ENCODE results near the gene CACNG5.

CACNG5 gene

DNA sequence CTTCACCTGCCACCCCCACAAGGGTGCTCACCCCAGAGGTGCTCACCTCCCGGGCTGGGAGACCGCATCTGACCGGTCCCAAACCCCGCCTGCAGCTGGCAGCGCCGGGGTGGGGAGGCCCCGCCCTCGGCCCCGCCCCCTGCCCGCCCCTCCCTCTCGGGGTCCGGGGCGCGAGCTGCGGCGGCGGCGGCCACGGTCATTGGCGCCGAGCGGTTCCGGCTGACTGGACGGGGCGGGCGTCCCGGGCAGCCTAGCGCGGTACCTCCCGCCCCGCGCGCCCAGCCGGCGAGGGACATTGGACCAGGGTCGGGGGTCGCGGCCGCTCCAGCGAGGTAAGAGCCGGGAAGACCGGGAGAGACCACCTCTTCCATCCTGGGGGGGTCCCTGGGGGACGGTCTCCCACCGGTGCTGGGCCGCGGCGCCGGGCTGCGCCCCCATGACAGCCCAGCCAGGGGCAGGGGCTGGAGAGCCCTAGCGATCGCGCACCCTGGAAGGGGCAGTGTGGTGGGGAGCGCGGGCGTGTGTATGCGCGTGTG lies at the start of gene CACNG5:
Gene CACNG5, plus strand, starts transcription at position 199 of the 536 bp plus-strand sequence. CDS start 42,216 bp downstream, outside the sequence.
- no peak for DNase-seq (ENCODE audit: low read depth in 2 of 2)

DNA sequence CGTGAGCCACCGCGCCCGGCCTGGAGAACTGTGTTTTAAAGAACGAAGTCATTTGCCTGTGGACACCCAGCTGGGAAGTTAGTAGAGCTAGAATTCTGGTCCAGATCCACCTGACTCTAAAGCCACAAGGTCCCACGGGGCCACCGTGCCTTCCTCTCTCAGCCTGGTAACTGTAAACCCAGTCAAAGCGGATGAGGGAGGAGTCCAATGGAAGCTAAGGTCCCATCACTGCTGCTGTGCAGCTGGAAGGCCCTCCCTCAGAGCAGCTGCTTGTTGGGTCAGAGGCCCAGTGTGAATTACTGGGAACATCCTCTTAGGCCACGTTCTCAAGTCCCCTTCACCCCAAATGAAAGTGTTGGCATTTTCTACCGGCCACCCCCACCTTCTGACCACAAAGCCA lies 48.8 kb upstream of the CACNG5 start:
- DNase-seq (ENCODE audit: low read depth in 2 of 2) = no peak

GRCh38 chr17:66787914-66788313 lies 47.0 kb upstream of the CACNG5 start:
- DNase-seq (ENCODE audit: low read depth in 2 of 2) = no peak

DNA sequence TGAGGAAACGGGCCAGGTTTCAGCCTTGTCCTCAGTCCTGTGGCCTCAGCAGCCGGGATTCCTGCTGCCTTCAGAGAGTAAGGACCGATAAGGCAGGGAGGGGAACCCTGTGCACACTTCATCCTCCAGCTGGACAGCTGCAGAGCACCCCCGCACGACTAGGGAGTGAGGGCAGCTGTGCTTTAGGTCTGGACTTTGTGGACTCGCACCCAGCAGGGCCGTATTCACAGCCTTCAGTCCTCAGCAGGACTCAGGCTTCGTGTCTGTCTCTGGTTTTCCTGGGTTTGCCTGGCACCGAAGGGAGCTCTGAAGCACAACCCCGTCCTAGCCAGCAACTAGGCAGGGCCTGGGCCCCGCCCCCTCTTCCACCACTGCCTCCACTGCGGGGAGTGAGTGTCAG lies 45.8 kb upstream of the CACNG5 start:
- DNase-seq (ENCODE audit: low read depth in 2 of 2) = no peak

- DNase-seq (ENCODE audit: low read depth in 2 of 2) = no peak
These were observed 44.9 kb upstream of the CACNG5 start for GRCh38 chr17:66789961-66790437.

DNA sequence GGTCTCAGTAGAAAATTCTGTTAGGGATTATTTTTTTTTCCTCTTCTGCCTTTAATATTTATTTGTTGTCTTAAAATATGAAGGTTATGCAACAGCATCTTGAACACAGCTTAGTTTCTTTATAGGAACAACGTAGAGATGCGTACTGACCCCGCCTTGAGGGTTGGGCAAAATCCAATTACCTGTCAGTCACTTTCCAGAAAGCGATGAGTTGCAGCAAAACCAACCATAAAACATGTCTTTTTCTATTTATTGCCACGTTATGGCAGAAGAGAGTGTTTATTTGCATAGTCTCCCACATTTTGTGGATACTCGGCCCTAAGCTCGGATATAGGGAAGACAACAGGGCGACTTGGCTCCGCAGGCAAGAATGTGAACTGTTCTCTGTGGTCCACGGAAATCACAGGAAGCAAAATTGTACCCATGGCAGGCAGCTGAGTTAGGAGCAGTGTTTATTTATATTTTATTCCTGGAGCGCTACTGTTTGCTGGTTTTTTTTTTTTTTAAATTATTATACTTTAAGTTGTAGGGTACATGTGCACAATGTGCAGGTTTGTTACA lies 44.3 kb upstream of the CACNG5 start:
- no peak for DNase-seq (ENCODE audit: low read depth in 2 of 2)

DNA sequence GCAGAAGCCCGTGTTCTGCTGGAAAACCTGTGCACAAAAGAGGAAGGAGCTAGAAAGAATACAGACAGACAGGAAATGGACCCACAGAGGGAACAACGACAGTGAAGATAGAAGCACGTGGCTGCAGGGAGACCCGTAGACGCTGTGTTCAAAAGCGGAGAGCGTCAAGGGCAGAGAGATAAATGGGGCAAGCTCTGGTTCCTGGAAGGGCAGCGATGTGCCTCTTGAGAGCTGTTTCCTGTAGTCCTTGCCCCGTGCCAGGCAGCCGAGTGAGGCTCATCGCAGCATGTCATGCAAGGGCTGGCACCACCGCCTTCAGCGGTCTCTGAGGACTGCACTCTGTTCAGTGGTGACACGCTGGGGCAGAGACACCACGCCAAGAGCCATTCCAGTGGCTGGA lies 43.6 kb upstream of the CACNG5 start:
- DNase-seq (ENCODE audit: low read depth in 2 of 2) = no peak

GRCh38 chr17:66793814-66794213 lies 41.1 kb upstream of the CACNG5 start:
- no peak for DNase-seq (ENCODE audit: low read depth in 2 of 2)

- no peak for DNase-seq (ENCODE audit: low read depth in 2 of 2)
These were observed 39.4 kb upstream of the CACNG5 start for GRCh38 chr17:66795486-66795885.

DNA sequence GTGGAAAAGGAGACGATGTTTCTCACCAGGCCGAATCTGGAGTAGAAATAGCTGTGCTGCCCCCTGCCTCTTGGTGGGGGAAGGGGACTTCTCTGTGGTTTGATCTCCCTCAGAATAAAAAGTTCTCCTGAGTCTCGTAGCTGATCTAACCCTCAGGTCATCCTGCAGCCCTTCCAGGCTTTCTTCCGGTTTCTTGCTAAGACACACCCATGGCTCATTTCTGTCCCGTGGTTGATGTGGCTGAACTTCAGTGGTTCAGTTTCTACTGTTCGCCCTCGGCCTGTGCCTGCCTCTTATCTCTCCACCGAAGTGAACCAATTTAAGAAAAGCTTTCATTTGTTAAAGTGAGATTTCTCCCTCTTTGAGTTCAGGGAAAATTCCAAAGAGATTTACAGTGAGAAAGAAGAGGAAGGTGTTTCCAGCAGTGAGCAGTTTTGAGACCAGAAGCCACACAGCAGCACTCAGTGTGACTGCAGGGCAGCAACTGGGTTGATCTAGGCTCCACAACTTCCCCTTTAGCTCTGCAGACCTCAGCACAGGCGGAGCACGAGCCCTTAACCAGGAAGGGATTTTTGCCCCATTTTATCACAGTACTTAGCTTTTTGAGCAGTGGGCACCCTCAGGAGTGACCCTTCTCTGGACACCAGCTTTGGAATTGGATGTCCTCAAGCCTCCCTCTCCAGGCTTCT lies 34.9 kb upstream of the CACNG5 start:
- DNase-seq (ENCODE audit: low read depth in 2 of 2) = no peak

- DNase-seq (ENCODE audit: low read depth in 2 of 2) = no peak
These were observed 31.4 kb upstream of the CACNG5 start for GRCh38 chr17:66803474-66803951.

DNA sequence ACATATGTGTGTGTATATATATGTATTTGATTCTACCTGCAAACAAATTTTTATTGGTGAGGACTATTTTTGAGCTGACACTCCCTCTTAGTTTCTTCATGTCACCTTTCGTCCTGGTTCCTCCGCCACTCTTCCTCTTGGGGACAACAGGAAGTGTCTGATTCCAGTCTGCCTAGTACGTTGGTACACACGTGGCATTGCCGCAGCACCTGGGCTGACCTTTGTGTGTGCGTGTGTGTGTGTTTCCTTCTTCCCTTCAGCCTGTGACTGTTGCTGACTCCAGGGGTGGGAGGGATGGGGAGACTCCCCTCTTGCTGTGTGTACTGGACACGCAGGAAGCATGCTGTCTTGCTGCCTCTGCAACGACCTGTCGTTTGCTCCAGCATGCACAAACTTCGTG lies 29.4 kb upstream of the CACNG5 start:
- DNase-seq (ENCODE audit: low read depth in 2 of 2) = no peak

- no peak for DNase-seq (ENCODE audit: low read depth in 2 of 2)
These were observed 27.7 kb upstream of the CACNG5 start for GRCh38 chr17:66807182-66807581.

DNA sequence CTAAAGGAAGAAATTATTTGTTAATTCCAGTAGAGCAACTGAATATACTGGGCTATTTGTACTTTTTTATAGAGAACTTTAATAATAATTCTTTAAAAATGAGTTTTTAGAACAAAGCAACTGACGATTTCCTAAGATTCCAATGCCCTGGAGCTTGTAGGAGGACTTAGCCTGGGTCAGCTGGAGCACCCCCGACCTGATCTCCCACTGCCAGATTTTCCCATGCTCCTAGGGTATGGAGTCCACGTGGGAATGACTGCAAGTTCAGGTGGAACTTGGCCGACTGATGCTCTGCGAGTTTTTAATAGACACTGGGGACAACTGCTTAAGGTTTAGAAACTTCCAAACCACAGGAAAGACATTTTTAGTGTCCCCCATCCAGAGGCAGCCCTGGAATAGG lies 25.5 kb upstream of the CACNG5 start:
- DNase-seq (ENCODE audit: low read depth in 2 of 2) = no peak

DNA sequence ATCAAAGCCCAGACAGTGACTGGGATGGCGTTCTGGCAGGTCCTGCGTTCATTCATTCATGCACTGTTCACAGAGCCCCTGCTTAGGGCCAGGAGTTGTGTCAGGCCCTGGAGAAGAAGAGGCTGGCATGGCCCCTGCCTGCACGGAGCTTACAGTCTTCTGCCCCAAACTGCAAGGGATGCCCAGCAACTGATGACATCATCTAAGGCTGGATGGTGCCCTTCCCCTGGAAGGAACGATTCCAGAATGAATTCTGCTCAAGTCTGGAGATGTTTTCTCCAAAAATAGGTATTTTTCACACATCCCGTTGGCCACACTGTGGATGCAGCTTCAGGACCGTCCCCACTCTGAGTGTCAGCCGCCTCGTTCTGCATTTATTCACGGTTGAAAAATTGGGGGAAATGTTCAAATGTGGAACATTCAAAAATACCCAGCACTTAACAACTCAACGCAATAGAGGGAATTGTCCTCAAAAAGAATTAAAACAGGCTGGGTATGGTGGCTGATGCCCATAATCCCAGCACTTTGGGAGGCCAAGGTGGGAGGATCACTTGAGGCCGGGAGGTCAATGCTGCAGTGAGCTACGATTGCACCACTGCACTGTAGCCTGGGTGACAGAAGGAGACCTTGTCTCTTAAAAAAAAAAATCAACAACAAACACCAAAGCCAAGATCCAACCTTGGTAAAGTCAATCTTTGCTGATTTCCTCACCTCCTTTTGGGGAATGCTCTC lies 23.8 kb upstream of the CACNG5 start:
- DNase-seq (ENCODE audit: low read depth in 2 of 2) = no peak

DNA sequence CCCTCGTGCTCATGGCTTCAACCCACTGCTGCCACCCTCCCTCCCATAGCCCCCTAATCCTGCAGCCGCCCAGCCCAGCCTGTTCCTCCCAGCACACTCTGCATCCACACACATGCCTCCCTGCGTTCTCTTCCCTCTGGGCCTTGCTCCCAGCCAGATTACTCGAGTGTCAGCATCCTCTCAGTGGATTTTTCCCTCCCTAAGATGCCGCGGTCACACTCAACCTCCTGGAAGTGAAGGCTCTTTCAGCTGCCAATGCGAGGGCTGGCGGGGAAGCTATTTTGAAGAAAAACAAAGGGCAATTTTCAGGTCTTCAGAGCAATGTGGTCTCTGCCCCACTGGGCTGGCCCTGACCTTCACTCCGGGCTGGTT lies 23.2 kb upstream of the CACNG5 start:
- no peak for DNase-seq (ENCODE audit: low read depth in 2 of 2)

GRCh38 chr17:66812571-66812970 lies 22.3 kb upstream of the CACNG5 start:
- no peak for DNase-seq (ENCODE audit: low read depth in 2 of 2)

GRCh38 chr17:66813296-66813695 lies 21.6 kb upstream of the CACNG5 start:
- DNase-seq (ENCODE audit: low read depth in 2 of 2) = no peak

DNA sequence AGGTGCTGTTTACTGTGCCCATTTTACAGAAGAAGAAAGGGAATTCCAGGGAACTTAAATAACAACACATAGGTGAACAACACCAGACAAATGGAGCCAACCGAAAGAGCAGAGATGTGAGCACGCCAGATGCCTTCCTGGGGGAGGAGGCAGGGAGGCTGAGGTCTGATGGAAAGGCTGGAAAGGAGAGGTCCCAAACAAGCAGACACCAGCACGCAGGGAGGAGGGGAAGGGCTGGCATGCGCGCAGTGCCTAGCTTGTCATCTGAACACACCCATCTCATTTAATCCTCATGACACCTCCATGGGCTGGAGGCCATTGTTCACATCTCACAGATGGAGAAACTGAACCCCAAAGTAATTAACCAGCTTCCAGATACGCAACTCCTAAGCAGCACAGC lies 20.9 kb upstream of the CACNG5 start:
- DNase-seq (ENCODE audit: low read depth in 2 of 2) = no peak

DNA sequence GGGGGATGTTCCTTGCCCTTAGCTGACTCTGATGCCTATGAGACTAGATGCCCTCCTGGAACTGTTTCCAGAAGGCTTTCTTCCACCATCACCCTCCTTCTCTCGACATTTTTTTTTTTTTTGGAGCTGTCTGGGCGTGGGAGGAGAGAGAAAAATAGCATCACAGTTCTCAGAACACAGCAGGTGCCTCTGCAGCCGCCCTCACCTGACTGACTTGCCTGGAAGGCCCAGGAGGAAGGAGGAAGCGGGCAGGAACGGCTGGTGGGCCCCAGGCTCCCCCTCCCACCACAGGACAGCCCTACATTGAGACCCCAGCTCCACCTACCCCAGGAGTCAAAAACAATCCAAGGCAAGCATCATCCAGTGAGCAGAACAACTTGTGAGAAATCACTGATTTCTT lies 20.3 kb upstream of the CACNG5 start:
- no peak for DNase-seq (ENCODE audit: low read depth in 2 of 2)

DNA sequence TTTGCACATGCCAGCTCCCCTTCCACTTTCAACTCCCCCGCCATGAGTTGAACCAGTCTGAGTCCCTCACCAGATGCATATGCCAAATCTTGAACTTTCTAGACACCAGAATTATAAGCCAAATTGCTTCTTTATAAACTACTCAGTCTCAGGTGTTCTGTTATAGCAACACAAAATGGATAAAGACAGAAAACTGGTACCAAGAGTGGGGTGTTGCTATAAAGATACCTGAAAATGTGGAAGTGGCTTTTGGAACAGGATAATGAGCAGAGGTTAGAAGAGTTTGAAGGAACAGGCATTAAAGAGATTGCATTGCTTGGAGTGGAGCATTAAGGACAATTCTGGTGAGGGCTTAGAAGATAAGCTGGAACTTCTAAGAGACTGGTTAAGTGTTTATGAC lies 17.2 kb upstream of the CACNG5 start:
- DNase-seq (ENCODE audit: low read depth in 2 of 2) = no peak

- no peak for DNase-seq (ENCODE audit: low read depth in 2 of 2)
These were observed 15.5 kb upstream of the CACNG5 start for GRCh38 chr17:66819466-66819865.

DNA sequence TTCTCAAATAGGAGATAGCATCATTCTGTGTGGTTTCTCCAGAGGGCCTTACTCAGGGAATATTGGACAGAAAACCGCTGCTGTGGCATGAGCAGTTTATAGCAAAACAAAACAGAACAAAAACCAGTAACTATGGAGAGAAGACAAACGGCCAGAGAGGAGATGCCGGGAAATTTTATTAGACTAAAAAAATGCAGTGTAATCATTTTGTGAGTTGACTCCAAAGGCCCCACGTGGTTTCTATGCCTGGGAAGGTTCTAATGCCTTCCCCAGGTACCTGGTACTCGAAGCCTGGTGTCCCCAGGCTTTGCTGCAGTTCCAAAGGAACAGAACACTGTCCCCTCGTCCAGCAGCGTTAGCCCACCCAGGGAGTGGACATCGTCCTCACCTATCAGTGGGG lies 12.9 kb upstream of the CACNG5 start:
- no peak for DNase-seq (ENCODE audit: low read depth in 2 of 2)

Measured in stimulated activated CD8-positive, alpha-beta memory T cell treated with anti-CD3 and anti-CD28 coated beads, Interleukin-7, amount 100 ng/mL, for 1 hour (primary cell).